ENCODE data around the gene SH2D6.
"Not testable (repeated sequence)": the region's sequence is repeated elsewhere in the genome, so short reads cannot be mapped to it uniquely, and the experiment has no call there.

The SH2D6 gene

DNA sequence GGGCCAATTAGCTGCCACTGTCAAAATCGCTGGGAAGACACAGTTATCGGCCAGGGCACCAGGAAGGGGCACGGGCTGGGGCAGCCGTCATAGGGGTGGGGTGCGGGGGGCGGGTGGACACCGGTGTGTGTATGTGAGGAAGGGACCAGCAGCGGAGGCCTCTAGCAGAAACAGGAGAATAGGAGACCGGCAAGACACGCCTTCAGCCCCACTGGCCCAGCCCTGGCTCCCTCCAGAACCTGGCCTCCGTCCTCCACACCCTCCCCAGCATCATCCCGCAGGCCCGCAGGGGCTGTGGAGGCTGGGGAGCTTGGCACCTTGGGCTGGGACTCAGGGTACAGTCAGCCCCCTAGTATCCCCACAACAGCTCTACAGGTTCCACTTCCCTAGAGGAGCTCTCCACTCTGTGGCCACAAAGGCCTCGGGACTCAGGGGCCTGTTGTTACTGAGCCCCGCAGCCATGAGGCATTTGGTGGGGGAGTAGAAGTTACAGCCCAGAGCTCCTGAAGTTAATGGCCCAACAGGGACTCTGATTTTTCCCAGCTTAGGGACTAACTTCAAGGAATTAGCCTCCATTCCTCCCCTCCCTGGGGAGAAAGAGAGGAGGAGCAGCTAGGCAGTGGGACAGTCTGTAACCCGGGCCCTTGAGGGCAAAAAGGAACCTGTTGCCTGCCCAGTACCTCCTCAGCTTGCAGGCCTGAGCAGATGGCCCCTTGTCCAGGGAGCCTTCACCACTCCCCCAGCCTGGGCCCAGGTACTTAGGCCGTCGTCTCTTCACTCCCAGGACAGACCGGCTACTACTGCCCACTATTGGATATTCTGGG lies 19.9 kb downstream of the SH2D6 start:
- no peak for DNase-seq (ENCODE audit: low spot score)

DNA sequence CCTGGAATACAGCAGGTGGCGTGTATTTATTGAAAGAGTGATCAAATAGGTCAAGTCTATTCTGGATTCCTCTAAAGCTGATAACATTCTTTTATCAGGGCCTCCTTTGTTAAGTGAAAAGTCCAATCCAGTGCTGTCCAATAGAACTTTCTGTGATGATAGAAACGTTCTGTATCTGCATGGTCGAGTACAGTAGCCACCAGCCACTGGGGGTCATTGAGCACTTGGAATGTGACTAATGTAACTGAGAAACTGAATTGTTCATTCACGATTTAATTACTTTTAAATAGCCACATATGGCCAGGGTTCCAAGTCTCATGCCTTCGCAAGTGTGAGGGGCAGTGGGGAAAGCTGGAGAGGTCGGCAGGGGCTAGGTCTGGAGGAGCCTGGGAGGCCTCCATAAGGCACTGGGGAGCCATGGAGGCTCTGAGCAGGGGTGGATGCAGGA lies 20.5 kb downstream of the SH2D6 start:
- DNase-seq (ENCODE audit: low spot score), result no peak
- TF ChIP-seq, protein P1, sequence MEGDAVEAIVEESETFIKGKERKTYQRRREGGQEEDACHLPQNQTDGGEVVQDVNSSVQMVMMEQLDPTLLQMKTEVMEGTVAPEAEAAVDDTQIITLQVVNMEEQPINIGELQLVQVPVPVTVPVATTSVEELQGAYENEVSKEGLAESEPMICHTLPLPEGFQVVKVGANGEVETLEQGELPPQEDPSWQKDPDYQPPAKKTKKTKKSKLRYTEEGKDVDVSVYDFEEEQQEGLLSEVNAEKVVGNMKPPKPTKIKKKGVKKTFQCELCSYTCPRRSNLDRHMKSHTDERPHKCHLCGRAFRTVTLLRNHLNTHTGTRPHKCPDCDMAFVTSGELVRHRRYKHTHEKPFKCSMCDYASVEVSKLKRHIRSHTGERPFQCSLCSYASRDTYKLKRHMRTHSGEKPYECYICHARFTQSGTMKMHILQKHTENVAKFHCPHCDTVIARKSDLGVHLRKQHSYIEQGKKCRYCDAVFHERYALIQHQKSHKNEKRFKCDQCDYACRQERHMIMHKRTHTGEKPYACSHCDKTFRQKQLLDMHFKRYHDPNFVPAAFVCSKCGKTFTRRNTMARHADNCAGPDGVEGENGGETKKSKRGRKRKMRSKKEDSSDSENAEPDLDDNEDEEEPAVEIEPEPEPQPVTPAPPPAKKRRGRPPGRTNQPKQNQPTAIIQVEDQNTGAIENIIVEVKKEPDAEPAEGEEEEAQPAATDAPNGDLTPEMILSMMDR (IDR thresholded peaks at IDR 0.05; ENCODE audit: extremely low read depth, missing control alignments), result no peak

More for the DNA sequence above, 19.9 kb downstream of the SH2D6 start:
- TF ChIP-seq, protein P1 (IDR thresholded peaks at IDR 0.05; ENCODE audit: extremely low read depth, missing control alignments), result no peak

DNA sequence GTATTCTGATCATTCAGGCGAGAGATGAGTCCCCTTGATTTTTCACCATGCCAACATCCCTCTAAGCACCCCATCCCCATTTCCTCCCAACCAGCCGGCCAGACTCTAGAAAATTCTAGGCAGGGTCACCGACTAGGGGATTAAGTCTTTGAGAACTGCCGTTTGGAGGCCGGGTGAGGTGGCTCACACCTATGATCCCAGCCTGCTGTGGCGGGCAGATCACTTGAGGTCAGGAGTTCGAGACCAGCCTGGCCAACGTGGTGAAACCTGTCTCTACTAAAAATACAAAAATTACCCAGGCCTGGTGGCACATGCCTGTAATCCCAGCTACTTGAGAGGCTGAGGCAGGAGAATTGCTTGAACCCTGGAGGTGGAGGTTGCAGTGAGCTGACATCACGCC lies 21.1 kb downstream of the SH2D6 start:
- not testable (repeated sequence) for DNase-seq (ENCODE audit: low spot score)

DNA sequence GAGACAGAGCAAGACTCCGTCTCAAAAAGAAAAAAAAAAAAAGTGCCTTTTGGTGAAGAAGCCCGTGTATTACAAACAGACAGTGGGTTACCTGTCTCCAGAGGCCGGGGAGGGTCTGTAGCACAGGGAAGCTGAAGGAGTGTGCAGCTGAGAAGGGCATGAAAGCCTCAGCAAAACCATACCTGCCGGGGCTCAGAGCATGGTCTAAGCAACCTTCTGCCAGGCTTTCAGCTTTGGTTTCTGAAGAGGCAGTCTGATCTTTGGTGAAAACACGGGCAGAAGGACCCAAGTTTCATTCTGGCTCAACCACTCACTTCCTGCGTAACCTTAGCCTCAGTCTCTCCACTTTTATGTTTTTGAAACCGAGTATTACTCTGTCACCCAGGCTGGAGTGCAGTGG lies 21.5 kb downstream of the SH2D6 start:
- TF ChIP-seq, protein P1 (IDR thresholded peaks at IDR 0.05; ENCODE audit: extremely low read depth, missing control alignments), result no peak
- no peak for DNase-seq (ENCODE audit: low spot score)

DNA sequence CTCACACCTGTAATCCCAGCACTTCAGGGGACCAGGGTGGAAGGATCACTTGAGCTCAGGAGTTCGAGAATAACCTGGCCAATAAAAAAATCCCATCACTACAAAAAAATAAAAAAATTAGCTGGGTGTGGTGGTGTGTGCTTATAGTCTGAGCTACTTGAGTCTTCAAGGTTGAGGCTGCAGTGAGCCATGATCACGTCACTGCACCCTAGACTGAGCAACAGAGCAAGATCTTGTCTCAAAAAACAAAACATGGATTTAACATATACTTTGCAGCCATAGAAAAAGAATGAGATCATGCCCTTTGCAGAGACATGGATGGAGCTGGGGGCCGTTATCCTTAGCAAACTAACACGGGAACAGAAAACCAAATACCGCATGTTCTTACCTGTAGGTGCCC lies 22.2 kb downstream of the SH2D6 start:
- DNase-seq (ENCODE audit: low spot score), result no peak
- TF ChIP-seq, protein P1 (IDR thresholded peaks at IDR 0.05; ENCODE audit: extremely low read depth, missing control alignments), result no peak

DNA sequence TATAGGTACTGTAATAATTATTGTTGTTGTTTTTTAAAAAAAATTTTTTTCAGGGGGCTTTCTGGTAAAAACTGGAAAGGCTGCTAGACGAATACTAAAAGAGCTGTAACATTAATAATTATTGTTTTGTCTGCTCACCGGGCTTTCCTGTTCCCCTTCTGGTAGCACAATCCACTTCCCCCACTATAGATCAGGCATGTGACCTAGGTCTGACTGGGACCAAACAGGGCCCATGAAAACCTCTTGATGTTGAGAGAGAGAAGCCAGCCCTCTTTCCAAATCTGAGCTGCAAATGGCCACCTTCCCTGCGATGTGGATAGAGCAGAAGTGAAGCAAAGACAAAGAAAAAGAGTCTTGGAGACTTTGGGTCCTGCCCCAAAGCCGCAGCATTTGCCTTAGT lies 23.4 kb downstream of the SH2D6 start:
- no peak for DNase-seq (ENCODE audit: low spot score)
- TF ChIP-seq, protein P1 (IDR thresholded peaks at IDR 0.05; ENCODE audit: extremely low read depth, missing control alignments), result no peak

DNA sequence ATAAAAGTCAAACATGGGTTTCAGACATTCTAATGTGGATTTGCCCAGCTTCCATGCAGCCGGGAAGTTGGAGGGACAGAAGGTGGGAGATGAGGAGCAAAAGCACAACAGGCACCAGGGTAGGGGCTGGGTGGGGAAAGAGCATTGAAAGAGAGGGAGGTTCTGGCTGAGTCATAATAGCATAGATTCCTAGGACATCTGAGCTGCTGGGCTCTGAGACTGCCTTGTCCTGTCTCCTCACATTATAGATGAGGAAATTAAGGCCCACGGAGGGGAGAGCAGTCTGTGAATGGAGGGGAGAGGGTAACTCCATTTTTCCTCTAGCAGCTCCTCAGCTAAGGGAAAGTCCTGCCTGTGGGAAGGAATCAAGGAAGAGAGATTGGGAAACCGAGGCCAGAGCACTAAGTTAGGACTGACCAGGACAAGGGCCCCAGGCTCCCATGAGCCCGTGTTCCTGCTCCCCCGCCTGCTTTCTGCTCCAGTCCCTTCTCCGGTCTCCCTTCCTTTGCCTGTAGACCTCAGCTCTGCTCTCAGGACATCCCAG lies 26.2 kb downstream of the SH2D6 start:
- no peak for DNase-seq (ENCODE audit: low spot score)

More for the DNA sequence above, 26.2 kb downstream of the SH2D6 start:
- TF ChIP-seq, protein P1 (IDR thresholded peaks at IDR 0.05; ENCODE audit: extremely low read depth, missing control alignments), result no peak
